Measurements from ENCODE around the gene AGMO. TPM values are rescaled to one million over a fixed set of nuclear protein-coding genes. Genes with fewer than 3 reads are reported as not detected.

AGMO gene
- total and polyA plus RNA-seq, 2 of the 8 experiments (the other 6 are each of a cell fraction or from before 2014, with no cell fraction given): 0.22 to 0.45 TPM

- no peak for TF ChIP-seq TAF1 (IDR thresholded peaks at IDR 0.05; ENCODE audit: low read depth, low read length)
- TF ChIP-seq RBBP5 (IDR thresholded peaks at IDR 0.05; ENCODE audit: borderline replicate concordance, low read depth, low read length): no peak
- no peak for TF ChIP-seq SAP30 (IDR thresholded peaks at IDR 0.05; ENCODE audit: insufficient read depth, insufficient replicate concordance, low read length)
- TF ChIP-seq GTF2F1 (IDR thresholded peaks at IDR 0.05; ENCODE audit: borderline replicate concordance, low read depth, low read length): no peak
- no peak for TF ChIP-seq SP1 (IDR thresholded peaks at IDR 0.05; ENCODE audit: low read depth, low read length)
- no peak for TF ChIP-seq ATF3 (IDR thresholded peaks at IDR 0.05; ENCODE audit: insufficient read depth, low read depth, low read length)
These were observed 36.1 kb downstream of the AGMO start (continued) for GRCh38 chr7:15525652-15526263.
